Measurements from ENCODE around the gene ARVCF.

Gene ARVCF

DNA sequence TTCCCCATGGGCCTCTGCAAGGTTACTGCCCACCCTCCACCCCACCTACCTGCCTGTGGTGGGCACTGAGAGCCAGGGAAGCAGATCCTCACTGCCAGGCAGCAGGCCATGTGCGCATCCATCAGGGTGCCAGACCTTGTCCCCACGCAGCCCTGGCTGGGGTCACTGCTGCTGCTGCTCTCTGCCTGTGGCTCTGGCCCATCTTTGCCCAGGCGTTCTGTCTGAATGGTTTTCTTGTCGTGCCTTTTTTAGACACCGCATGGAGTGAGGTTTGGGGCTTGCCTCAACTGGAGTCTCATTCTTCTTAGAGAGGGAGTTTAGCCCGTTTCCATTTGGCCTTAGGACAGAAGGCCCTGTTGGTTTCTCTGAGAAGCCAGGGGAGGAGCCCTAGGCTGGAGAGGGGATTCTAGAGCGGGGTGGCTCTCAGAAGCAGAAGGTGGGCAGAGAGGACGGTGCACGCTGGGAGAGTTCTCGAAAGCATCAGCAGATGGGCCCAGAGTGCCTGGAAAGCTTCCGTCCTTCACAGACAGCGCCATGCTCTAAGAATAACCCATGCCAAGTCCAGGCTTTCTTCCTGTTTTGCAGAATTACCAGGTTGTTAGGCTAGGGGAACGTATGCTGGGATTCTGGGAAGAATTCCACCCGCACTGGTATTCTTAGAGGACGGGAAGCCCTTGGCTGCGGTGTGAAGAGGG is 12.4 kb upstream of the ARVCF start:
- no peak for DNase-seq

DNA sequence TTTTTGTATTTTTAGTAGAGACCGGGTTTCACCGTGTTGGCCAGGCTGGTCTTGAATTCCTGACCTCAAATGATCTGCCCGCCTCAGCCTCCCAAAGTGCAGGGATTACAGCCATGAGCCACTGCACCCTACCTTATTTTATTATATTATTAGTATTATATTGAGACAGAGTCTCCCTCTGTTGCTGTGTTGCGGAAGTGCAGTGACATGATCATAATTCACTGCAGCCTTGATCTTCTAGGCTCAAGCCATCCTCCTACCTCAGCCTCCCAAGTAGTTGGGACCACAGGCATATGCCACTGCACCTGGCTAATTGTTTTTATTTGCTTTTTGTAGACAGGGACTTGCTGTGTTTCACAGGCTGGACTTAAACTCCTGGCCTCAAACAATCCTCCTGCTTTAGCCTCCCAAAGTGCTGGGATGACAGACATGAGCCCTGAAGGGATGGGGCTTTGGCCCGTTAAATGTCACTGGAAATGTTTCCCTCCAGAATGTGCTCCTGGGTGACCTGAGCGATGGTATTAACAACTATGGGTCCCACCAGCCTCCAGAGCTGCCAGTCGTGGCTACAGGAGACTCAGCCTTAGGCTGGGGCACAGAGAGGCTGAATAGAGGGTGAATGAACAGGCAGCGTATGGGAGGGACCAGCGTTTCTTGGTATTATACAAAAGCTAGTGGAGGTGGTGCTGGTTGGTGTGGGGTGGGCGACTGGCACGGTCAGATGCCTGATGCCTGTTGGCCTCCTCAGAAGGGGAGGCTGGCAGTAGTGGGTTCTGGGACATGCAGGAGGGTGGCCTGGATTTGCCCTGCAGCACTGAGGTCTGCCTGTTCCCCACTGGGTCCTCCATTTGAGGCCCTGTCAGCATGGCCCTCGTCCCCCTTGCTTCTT is 11.6 kb upstream of the ARVCF start:
- peak; percentile 23 for DNase-seq

- no peak for DNase-seq
These were observed 10.5 kb upstream of the ARVCF start for GRCh38 chr22:20026996-20027601.

DNA sequence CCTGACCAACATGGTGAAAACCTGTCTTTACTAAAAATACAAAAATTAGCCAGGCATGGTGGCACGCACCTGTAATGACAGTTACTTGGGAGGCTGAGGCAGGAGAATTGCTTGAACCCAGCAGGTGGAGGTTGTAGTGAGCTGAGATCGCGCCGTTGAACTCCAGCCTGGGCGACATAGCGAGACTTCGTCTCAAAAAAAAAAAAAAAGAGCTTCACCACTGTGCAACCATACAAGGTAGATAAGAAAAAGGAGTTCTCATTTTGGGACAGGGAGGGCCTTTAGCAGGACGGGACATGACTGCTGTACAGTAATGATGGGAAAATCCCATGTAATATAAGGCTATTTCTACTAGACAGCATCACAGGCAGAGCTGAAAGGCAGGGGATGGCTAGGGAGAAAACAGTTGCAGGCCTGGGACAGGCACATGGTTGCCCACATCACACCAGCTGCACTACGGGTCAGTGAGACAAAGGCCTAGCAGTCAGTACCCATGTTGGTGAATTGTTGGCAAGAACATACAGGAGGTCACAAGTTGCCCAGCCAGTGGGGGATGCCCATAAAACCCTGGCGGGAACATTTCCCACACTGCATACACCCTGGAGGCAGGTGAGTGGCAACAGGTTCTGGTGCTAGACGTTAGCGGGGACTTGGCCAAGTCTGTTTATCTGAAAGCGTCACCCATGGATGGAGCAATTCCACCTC is 9.7 kb upstream of the ARVCF start:
- no peak for DNase-seq

DNA sequence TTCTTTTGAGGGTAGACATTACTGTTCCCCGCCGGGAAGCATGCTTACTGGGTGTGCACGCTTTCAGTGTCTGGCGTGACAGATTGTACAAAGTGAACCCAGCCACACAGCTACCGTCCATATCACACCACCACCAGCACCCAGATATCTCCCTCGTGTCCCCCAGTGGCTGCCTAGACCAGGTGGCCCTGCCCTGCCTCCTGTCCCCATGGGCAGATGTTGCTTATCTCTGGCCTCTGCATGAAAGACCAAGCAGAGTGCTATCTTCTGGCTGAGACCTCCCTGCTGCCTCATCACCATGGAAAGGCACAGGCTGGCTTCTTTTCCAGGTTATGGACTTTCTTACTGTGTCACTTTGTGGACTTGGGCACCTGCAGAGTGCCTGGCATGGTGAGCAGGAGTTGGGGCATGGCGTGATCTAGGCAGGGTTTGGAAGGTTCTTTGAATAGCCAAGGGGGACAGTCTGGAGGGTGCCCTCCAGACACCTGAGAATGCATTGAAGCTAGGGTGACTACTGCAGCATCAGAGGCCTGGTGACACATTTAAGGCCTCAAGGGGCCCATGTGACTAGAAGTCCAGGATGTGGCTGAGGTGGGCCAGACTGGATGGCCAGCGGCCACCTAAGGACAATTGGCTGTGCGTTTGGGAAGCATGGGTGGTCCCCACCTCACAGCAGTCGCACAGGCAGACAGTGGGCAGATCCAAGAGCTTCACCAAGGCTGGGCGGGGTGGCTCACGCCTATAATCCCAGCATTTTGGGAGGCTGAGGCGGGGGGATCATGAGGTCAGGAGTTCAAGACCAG is 9.0 kb upstream of the ARVCF start:
- DNase-seq = no peak

GRCh38 chr22:20024650-20025397 is 8.2 kb upstream of the ARVCF start:
- DNase-seq = no peak

DNA sequence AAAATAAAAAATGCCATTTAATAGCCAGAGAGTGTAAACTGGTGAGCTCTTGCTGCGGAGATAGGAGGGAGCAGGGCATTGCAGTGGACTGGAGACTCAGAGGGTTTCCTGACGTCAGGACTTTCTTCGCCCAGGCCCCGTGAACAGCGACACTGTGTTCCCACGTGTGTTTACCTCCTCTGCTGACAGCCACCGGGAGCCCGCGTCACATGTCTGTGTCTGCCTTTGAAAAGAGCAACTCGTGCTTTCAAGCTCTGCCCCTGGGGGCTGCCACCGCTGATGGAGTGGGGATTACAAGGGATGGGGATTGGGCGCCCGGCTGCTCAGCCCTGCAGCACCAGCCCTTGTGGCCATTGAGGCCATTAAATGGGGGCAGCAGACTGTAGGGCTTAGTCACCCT is 7.6 kb upstream of the ARVCF start:
- no peak for DNase-seq

DNA sequence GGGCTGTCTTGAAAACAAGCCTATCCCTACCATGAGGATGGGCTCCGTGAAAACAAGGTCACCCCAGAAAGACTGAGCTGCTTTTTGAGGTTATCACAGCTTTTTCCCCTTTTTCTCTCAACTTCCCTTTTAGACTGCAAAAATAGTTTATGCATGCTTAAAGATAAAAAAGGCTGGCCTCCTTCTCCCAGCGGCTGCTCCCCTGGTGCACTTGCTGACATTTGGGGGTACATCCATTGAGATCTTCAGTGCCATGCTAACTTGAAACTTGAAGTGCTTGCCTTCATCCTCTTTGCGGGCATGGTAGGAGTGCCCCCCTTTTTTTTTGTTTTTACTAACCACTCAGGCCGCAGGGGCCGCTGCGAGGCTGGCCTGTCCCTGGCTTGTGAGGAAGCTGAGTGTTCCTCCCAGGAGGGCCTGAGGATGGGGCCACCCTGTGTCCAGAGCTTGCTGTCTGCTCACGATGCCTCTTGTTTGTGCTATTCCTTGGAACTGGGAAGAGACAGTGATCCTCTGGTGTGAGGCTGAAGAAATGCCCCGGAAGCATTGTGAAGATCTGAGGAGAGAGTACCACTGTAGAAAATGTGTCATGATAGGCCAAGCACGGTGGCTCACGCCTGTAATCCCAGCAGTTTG is 6.5 kb upstream of the ARVCF start:
- DNase-seq = no peak

GRCh38 chr22:20022231-20022977 is 5.8 kb upstream of the ARVCF start:
- no peak for DNase-seq

DNA sequence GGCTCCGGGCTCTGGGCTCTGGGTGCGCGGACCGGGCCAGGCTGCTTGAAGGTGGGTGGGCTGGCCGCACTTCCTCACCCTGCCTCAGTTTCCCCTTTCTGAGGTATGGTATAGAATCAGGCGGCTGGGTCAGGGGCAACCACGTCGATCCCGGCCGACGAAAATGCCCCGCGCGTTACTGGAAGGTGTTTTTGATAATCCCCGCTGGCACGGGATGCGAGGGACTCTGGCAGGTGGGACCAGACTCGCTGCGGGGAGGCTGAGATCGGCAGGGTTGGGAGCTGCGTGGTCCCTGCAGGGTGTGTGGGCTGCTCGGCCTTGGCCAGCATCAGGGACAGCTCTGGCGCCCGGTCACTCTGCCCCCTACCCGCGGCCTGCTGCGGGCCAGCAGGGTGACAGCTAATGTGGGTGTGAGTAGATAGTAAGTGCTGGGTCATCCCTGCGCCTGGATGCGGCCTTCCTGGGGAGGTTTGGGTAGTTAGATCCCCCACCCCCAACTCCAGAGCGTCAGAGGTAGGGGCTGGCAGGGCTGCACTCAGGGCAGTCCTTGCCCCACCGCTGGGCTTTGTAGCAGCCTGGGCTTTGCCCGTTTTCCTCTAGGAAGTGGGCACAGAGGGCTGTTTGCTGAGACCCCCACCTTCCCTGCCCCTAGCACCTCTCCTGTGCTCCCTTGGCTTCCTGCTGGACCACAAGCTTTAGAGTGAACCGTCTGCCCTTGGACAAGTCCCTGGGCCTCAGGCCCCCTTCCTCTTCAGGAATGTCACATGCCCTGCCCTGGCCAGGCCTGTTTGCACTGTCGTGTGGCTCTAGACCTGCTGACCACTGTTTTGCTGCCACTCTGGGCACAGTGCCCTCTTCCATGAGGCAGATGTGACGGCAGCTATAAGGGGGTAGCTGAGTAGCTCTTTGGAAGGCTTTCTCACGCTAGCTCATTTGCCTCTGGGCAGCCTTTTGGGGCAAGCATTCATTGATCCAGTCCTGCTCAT is 4.9 kb upstream of the ARVCF start:
- DNase-seq = peak; percentile 32

GRCh38 chr22:20020533-20021195 is 4.0 kb upstream of the ARVCF start, which contains the start of gene TANGO2:
TANGO2 (plus strand) TSS chr22:20021110; CDS start chr22:20036799, 15,689 bp downstream.
- DNase-seq = peak; percentile 94

- no peak for DNase-seq
These were observed 3.3 kb upstream of the ARVCF start for GRCh38 chr22:20019661-20020532.

- no peak for DNase-seq
These were observed 1.4 kb upstream of the ARVCF start for GRCh38 chr22:20018001-20018400.

DNA sequence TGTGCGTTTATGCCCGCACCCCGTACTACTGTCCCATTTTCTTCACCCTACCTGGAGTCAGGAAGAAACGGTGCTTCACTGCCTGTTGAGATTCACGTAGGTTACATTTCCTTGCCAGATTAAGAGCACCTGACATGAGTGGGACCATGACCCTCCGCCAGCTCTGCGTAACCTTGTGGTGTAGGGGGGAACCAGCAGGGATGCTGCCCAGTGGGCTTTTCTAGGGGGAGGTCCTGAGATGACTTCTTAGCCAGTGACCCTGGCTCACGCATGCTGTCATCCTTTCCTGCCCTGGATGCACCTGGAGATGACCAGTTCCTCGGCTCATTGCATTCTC is 967 bp upstream of the ARVCF start:
- no peak for DNase-seq

DNA sequence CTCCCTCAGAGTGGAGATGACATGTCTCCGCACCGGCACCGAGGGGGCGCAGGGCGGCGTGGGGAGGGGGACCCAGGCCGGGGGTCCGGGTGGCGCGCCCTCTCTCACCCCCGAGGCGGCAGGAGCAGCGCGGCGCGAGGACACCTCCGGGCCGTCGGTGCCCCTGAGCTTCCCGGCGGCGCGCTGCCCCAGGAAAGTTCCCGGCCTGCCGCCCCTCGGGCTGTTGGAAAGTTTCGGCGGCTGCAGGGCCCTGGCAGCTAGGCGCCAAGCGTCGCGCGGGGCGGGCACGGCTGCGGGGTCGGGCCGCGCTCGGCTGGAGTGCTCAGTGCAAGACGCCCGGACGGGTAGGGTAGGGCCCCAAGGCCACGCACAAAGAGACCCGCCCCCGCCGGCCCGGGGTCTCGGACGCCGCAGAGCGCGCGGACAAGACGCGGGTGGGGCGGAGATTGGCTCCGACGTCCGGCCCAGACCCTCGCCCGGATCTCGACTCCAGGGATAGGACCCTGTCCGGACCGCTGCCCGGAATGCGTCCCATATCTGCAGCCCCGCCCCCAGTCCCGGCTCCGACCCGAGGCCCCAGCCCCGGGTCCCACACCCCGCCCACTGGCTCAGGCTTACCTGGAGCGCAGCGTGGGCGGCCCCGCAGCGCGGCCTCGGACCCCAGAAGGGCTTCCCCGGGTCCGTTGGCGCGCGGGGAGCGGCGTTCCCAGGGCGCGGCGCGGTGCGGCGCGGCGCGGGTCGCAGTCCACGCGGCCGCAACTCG is 471 bp downstream of the ARVCF start:
- peak; percentile 57 for DNase-seq

DNA sequence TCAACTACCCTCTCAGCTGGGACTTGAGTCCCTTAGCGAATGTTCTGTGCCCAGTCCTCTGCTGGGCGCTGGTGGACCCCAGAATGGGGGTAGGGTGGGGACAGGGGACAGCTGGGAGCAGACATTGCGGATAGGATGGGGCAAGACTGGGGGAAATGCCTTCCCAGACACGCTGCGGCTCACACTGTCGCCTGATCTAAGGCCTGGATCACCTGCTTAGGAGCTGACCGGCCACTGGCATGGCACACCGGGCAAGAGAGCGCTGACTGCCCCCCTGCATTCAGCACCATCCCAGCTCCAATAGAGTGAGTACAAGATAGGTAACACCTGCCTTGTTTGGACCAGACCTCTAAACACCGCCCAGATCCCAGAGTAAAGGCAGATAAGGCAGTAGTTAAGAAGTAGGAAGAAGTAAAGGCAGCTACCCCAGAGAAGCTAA is 1.4 kb downstream of the ARVCF start:
- no peak for DNase-seq
